Amniotic epithelial cell (primary cell): ENCODE results near the gene IRF2.
"Not testable (repeated sequence)": the region's sequence is repeated elsewhere in the genome, so short reads cannot be mapped to it uniquely, and the experiment has no call there.

ENCODE experiments used
- DNase-seq: peaks from one replicate; pipeline ENCODE4 v3.0.0-alpha.2; 2010; ENCODE audit warnings: low read depth

Gene IRF2

DNA sequence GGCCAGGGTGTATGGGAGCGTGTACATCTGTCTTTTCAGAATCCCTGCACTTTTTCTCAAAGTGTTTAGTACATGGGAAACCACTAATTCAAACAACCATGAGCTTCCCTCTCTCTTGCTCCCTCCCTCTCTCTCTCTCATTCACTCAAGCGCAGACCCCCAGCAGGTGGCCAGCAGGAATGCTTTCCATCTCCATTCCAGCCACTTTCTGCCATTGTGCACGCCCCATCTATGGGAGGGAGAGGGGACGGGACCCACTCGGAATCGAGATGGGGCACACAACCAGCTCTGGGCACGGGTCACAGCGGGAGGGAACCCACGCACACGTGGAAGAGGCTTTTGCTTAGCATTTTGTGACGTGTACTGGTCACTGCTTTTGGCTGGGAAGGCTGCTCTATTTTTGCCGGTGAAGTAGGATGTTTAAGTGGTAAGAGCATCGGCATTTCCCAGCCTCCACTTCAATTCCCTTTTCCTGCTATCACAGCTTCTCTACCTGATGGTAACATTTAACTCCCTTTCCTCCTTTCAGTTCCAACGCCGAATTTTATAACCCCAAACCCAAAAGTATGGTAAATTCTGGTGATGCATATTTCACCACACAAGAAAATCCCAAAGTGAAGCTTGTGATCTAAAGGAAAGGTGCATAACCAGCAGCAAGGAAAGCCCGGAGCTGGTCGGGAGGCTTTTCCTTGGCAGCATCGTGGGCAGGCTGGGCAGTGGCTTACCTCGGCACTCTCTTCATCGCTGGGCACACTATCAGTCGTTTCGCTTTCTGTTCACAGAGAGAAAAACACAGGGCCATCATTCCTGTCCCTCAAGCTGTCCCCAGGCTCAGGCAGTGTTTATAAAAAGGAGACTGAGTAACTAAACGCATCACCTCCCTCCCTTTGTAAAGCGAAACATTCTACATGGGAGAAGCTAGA lies 84.1 kb downstream of the IRF2 start:
- DNase-seq, result no peak

- no peak for DNase-seq
Observed at GRCh38 chr4:184388106-184388505, 86.2 kb downstream of the IRF2 start.

- no peak for DNase-seq
Observed at GRCh38 chr4:184387351-184387750, 87.0 kb downstream of the IRF2 start.

DNA sequence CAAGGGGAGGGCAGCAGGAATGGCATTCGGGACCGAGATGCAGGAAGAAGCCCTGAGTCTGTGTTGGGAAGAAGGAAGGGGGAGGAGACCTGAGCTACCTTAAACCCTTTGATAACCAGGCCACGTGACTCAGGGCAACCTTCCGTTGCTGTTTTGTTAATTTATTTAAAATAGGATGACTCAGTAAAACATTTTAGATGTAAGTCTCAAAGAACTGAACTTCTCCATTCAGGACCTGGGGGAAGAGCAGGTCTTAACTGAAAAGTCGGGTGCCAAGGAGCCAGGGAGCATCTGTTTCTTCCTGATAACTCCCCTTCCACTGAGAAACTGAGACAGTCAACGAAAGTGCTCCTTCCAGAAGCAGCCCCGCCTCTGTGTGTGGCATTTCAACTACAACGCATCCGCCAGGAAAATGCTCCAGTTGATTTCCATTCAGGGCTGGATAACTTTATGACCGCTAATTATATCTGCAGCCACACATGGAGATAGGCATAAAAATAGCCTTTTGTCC lies 88.0 kb downstream of the IRF2 start:
- DNase-seq, result no peak

DNA sequence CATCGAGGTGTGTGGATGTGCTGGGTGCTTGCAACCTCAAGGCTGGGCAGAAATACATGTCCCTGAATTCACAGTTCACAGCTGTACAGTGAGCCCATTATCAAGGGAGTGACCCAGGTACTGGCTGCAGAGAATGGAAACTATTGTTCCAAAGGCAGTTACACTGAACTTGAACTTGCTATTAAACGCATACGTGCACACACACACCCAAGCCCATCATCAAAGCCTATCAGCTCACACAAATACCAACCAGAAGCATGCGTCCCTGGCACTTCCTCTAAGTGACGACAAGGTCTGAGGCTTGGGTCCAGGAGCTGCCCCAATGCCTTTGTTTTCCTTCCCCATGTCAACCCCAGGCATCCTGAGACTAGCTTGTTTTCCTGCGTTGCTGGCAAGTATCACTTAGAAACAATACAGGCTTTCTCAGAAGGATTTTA lies 88.6 kb downstream of the IRF2 start:
- no peak for DNase-seq

DNA sequence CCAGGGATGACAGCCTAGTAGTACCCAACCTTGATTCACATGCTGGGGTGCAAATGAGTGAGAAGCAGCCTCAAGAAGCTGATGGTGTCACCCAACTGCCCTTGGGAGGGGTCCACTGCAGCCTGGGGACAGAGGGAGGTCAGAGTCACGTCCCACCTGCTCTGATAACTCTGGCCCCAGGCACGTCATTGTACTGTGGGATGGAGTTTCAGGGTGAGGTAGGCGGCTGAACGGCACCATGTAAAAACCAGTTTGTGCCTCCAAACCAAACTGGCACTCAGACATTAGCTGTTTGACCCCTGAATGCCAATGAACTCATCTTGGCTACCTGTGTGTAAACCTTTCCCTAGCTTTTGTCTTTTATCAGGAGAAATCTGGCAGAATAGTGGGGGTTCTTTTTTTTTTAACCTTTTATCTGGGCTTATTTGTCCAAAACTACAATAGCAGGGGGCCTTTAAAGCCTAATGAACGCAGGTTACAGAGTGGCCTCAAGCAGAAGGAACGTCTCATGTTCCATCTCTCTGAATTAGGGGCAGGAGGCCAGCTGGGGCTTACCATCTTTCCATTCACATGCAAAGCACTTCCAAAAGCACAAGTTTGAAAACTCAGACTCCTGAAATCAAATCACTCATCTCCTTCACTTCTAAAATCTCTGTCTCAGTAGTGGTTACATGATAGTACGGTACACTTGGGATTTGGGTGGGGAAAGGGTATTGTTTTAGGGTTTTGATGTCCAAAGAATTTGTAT lies 89.4 kb downstream of the IRF2 start:
- DNase-seq, result no peak

- DNase-seq, result peak; percentile 99
Observed at GRCh38 chr4:184384056-184384809, 90.1 kb downstream of the IRF2 start.

DNA sequence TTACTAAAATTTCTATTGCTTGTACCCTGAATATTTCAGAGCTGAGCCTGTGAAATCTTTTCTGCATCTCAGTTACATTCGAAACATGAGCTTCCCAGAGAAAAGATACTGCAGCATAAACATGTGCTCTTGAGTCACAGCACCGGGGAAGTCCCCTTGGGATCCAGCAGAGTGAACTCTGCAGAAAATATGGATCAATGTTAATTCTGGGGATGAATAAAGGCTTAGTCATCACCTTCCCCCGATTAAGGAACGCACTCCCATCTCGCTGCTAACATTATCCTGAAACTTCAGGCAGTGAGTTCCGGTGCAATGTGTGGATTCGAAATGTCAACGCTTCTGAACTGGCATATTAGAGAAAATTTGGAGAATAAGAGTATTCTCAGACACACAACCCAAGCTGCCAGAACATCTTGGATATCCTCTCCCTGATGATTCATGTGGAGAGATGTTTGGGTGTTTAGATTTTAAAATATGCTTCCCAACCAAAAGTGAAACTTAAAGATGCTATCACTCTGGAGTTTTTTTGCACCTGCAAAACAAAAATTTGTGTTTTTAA lies 90.8 kb downstream of the IRF2 start:
- DNase-seq, result peak; percentile 96

DNA sequence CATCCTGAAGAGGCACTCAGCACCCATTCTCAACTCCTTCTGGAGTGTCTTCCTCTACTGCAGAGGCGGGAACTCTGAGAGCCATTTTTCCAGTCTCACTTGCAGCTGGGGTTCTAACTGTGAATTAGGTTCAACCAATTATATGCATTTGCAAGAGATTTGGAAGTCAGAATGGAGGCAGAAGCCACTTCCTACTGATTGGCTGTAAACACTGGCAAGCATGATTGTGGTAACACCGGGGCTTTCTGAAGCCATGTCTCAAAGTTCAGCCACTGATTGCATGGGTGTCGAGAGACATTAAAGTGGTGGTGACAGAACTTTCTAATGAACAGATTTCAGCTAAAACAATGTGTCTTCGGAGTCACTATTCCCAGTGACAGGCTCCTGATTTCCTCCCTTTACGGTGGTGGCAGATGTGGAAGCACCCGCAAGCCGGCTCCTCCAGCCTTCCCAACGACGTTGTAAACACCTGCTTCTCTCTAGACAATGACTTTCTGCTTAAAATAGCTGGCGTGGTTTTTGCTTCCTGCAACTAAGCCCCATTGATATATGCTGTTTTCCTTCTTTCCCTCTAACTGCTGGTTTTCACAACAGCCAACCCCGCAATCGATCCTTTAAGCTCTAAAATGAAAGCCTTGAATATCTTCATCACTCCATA lies 92.0 kb downstream of the IRF2 start:
- no peak for DNase-seq

- DNase-seq, result no peak
Observed at GRCh38 chr4:184380707-184381106, 93.6 kb downstream of the IRF2 start.

DNA sequence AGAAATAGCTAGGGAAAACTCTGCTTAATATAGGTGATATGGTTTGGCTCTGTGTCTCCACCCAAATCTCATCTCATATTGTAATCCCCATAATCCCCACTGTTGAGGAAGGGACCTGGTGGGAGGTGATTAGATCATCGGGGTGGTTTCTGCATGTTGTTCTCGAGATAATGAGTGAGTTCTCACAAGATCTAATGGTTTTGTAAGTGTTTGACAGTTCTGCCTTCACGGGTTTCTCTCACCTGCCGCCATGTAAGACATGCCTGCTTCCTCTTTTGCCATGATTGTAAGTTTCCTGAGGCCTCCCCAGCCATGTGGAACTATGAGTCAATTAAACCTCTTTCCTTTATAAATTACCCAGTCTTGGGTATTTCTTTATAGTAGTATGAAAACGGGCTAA lies 94.1 kb downstream of the IRF2 start:
- DNase-seq, result not testable (repeated sequence)

DNA sequence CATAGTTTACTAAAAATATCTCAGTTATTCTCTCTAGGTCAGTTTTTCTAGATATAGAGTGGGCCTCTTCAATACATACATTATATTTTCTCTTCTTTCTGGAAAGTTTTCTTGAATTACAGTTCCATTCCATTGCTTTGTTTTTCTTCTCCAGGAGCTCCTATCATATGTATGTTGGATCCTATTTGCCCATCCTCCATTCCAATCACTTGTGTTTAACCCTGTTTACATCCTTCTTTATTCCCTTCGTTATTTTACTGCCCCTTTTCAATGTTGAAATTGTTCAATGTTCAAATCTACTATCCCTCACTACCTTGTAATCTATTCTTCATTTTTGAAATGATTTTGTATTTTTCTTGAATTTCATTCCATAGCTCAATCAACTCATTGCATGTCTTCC lies 97.4 kb downstream of the IRF2 start:
- DNase-seq, result no peak

DNA sequence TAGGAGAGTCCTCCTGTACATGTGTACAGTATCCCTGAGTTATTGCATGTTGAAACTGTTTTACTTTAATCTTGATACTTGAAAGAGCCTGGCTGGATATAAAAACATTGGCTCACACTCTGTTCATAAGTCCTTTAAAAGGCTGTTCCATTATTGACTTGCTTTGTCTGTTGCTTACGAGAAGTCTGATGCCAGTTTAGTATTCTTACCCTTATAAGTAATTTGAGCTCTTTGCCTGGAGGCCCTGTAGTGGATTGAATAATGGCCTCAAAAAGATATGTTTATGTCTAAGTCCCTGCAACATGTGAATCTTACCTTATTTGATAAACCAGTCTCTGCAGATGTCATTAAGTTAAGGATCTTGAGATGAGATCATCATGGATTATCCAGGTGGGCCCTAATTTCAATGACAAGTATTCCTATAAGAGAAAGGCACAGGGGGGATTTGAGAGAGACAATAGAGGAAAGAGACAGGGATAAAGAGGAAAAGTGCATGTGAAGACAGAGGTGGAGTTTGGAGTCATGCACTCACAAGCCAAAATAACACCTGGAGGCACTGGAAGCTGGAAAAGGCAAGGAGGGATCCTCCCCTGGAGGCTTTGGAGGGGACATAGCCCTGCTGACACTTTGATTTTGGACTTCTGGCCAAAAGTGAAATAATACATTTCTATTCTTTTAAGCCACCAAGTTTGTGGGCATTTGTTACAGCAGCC lies 98.1 kb downstream of the IRF2 start:
- no peak for DNase-seq

DNA sequence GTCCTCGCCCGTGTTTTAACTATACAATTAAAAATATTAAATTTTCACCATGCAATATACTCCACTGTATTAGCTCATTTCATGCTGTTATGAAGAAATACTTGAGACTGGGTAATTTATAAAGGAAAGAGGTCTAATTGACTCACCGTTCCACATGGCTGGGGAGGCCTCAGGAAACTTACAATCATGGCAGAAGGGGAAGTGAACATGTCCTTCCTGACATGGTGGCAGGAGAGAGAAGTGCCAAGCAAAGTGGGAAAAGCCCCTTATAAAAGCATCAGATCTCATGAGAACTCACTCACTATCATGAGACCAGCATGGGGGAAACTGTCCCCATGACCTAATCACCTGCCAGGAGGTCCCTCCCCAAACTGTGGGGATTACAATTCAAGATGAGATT lies 98.7 kb downstream of the IRF2 start:
- DNase-seq, result not testable (repeated sequence)

GRCh38 chr4:184375027-184375426 lies 99.3 kb downstream of the IRF2 start:
- DNase-seq, result no peak

DNA sequence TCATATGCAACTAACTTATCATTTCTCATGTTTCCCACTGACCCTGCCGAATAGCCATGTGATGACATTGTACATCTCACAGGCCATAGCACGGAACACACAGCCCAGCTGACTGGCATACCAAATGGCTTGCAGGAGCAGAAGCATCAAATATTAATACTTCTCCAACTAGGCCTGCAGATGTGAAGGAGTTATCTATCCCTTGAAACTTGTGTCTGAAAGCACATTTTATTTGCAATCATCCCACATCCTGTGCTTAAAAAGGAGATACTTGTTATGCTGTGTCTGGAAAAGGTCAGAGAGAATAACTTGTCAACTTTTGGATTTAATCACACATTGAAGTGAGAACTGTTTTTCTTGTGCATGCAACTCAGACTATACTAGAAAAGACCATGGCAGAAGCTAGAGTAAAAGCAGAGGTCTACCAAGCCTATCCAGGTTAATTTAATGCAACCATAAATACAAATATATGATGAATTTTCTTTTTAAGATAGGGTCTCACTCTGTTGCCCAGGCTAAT lies 100.4 kb downstream of the IRF2 start:
- peak; percentile 23 for DNase-seq

GRCh38 chr4:184371390-184371787 lies 103.0 kb downstream of the IRF2 start:
- DNase-seq, result no peak

GRCh38 chr4:184370711-184371389 lies 103.5 kb downstream of the IRF2 start:
- peak; percentile 95 for DNase-seq

GRCh38 chr4:184369871-184370270 lies 104.5 kb downstream of the IRF2 start:
- DNase-seq, result peak; percentile 34

GRCh38 chr4:184368731-184369130 lies 105.6 kb downstream of the IRF2 start:
- DNase-seq, result no peak
